Fibroblast of lung (primary cell): Measurements from ENCODE around the gene FAM78B. TPM values are rescaled to one million over a fixed set of nuclear protein-coding genes. Genes with fewer than 3 reads are reported as not detected.

Experiments
- DNase-seq, 2 donors: peaks; one replicate each; pipeline versions ENCODE4 v3.0.0 to v3.0.0-alpha.2; 2010; ENCODE audit warnings: low read depth in 2 of 2
- H2AFZ ChIP-seq: 2 replicates; pipeline ENCODE4 v1.5.1; 2012; ENCODE audit warnings: low read length, control low read depth, inconsistent platforms
- H3K27ac ChIP-seq: 2 replicates; pipeline ENCODE4 v1.5.1; 2011; ENCODE audit warnings: low read length, control low read depth; ENCODE audit not compliant: insufficient read depth
- H3K27me3 ChIP-seq: 2 replicates; pipeline ENCODE4 v1.5.1; 2011; ENCODE audit warnings: mild to moderate bottlenecking, low read length; ENCODE audit not compliant: control insufficient read depth, insufficient read depth
- H3K36me3 ChIP-seq: 2 replicates; pipeline ENCODE4 v1.5.1; 2011; ENCODE audit warnings: low read length; ENCODE audit not compliant: control insufficient read depth, insufficient read depth
- H3K4me1 ChIP-seq: 2 replicates; pipeline ENCODE4 v1.5.1; 2011; ENCODE audit warnings: low read length; ENCODE audit not compliant: control insufficient read depth, insufficient read depth; ENCODE audit errors: extremely low read depth
- H3K4me2 ChIP-seq: 2 replicates; pipeline ENCODE4 v1.5.1; 2011; ENCODE audit warnings: low read length, control low read depth; ENCODE audit not compliant: insufficient read depth; ENCODE audit errors: extremely low read depth
- H3K4me3 ChIP-seq, 4 experiments: fragments of 200-600 bp in 1 of 4; sonication (generic) in 1 of 4; replicated peaks in 1 of 4; 2 replicates each; pipeline ENCODE4 v1.5.1; 2011 to 2016; ENCODE audit warnings: low read length in 4 of 4, low read depth in 3 of 4, mild to moderate bottlenecking in 3 of 4, control low read depth in 2 of 4, inconsistent platforms in 1 of 4, mixed read lengths in 1 of 4; ENCODE audit not compliant: insufficient read depth in 1 of 4; ENCODE audit errors: control extremely low read depth in 1 of 4
- H3K79me2 ChIP-seq: 2 replicates; pipeline ENCODE4 v1.5.1; 2012; ENCODE audit warnings: mild to moderate bottlenecking, low read length, inconsistent platforms; ENCODE audit not compliant: control insufficient read depth, insufficient read depth
- H3K9ac ChIP-seq: 2 replicates; pipeline ENCODE4 v1.5.1; 2011; ENCODE audit warnings: mild to moderate bottlenecking, low read length, control low read depth; ENCODE audit not compliant: insufficient read depth
- H3K9me3 ChIP-seq: 2 replicates; pipeline ENCODE4 v1.5.1; 2012; ENCODE audit warnings: low read depth, low read length; ENCODE audit not compliant: control insufficient read depth, insufficient read depth
- H4K20me1 ChIP-seq: 2 replicates; pipeline ENCODE4 v1.5.1; 2011; ENCODE audit warnings: low read length; ENCODE audit not compliant: control insufficient read depth, insufficient read depth; ENCODE audit errors: extremely low read depth
- EZH2 ChIP-seq: IDR thresholded peaks from 2 replicates; pipeline ENCODE4 v1.5.1; 2012; ENCODE audit warnings: low read length, control low read depth, mild to moderate bottlenecking; ENCODE audit errors: missing control alignments
- polyA plus RNA-seq, 2 donors: library from polyadenylated mRNA; depleted of rRNA in 1 of 2; stranded (reverse) in 1 of 2; unstranded in 1 of 2; fragments of >200 nt; gene quantifications; 2 replicates each; pipeline ENCODE4 v1.2.1, GENCODE V29; 2011 to 2012; ENCODE audit warnings: missing spikeins in 1 of 2
- total RNA-seq: library from RNA; depleted of rRNA; stranded (reverse); fragments of >200 nt; gene quantifications from 2 replicates; pipeline ENCODE4 v1.2.1, GENCODE V29; 2014
- TF ChIP-seq, protein P1 (sequence below), 2 donors: IDR thresholded peaks in 1 of 2; conservative IDR thresholded peaks in 1 of 2; 1 replicate in 1 of 2; 2 replicates in 1 of 2; pipeline ENCODE4 v1.5.1; 2011 to 2012; ENCODE audit warnings: low read length in 2 of 2, control low read depth in 1 of 2, inconsistent platforms in 1 of 2, low read depth in 1 of 2, mild to moderate bottlenecking in 1 of 2

FAM78B gene
- total and polyA plus RNA-seq, 2 donors (not counting 1 experiment from before 2014, with no cell fraction given) = 0.15 to 0.33 TPM

DNA sequence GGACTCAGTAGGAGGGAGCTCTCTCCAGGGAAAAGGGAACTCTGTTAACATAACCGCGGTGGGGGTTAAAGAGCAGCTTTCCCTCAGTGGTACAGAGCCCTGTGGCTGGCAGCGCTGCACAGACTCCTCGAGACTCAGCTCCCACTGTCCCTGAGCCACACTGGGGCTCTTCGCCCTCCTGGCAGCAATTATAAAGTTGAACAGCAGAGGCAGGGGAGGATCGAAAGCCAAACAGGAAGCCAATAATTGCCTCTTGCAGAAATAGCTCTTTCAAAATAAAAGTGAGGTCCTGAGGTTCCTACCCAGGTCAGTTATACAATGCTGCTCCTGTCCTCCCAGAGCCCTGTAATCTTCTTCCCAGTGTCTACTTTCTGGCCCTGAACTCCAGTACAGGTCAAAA is 77.0 kb downstream of the FAM78B start:
- Histone ChIP-seq H3K4me1 (no peaks in the 10 kb centered on the region), H3K9ac (no peak overlapping the region), H4K20me1 (no peaks in the 10 kb centered on the region), H3K9me3 (no peaks in the 10 kb centered on the region), H3K79me2 (no peaks in the 10 kb centered on the region), H3K4me2 (no peak overlapping the region), H3K27ac (no peak overlapping the region), H3K36me3 (no peaks in the 10 kb centered on the region), H2AFZ (no peak overlapping the region), H3K4me3 (no peak overlapping the region), H3K27me3 (no peaks in the 10 kb centered on the region)
- TF ChIP-seq, protein P1, sequence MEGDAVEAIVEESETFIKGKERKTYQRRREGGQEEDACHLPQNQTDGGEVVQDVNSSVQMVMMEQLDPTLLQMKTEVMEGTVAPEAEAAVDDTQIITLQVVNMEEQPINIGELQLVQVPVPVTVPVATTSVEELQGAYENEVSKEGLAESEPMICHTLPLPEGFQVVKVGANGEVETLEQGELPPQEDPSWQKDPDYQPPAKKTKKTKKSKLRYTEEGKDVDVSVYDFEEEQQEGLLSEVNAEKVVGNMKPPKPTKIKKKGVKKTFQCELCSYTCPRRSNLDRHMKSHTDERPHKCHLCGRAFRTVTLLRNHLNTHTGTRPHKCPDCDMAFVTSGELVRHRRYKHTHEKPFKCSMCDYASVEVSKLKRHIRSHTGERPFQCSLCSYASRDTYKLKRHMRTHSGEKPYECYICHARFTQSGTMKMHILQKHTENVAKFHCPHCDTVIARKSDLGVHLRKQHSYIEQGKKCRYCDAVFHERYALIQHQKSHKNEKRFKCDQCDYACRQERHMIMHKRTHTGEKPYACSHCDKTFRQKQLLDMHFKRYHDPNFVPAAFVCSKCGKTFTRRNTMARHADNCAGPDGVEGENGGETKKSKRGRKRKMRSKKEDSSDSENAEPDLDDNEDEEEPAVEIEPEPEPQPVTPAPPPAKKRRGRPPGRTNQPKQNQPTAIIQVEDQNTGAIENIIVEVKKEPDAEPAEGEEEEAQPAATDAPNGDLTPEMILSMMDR (conservative IDR thresholded peaks at IDR 0.05 in 1 of 2, IDR thresholded peaks at IDR 0.05 in 1 of 2; ENCODE audit: low read depth in 1 of 2, low read length in 2 of 2) = no peak
- TF ChIP-seq EZH2 = no peak
- no peak for DNase-seq

DNA sequence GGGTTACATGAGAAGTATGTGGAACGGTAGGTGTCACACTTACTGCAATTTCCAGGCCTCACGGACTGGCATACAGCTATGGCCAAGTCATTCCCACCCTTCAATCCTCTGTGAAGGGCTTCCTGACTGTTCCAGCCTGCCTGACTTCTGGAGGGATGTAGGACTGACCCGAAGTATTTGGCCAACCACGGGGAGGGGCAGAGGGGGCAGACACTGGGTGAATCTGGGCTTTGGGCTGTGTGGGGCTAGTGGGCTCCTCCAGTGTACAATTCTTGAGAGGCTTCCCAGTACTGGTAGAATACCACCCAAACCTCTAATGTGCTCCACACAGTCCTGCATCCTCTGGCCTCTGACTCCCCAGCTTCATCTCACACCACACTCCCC is 78.2 kb downstream of the FAM78B start:
- no peak overlapping the region for H3K9ac ChIP-seq
- no peaks in the 10 kb centered on the region for H3K4me1 ChIP-seq
- no peak overlapping the region for H2AFZ ChIP-seq
- H3K27me3 ChIP-seq = no peaks in the 10 kb centered on the region
- no peak overlapping the region for H3K4me3 ChIP-seq
- H3K4me2 ChIP-seq = no peak overlapping the region
- TF ChIP-seq, protein P1 (conservative IDR thresholded peaks at IDR 0.05 in 1 of 2, IDR thresholded peaks at IDR 0.05 in 1 of 2; ENCODE audit: low read depth in 1 of 2, low read length in 2 of 2) = no peak
- H4K20me1 ChIP-seq = no peaks in the 10 kb centered on the region
- H3K9me3 ChIP-seq = no peaks in the 10 kb centered on the region
- H3K36me3 ChIP-seq = no peaks in the 10 kb centered on the region
- DNase-seq = no peak
- no peak overlapping the region for H3K27ac ChIP-seq
- no peaks in the 10 kb centered on the region for H3K79me2 ChIP-seq

DNA sequence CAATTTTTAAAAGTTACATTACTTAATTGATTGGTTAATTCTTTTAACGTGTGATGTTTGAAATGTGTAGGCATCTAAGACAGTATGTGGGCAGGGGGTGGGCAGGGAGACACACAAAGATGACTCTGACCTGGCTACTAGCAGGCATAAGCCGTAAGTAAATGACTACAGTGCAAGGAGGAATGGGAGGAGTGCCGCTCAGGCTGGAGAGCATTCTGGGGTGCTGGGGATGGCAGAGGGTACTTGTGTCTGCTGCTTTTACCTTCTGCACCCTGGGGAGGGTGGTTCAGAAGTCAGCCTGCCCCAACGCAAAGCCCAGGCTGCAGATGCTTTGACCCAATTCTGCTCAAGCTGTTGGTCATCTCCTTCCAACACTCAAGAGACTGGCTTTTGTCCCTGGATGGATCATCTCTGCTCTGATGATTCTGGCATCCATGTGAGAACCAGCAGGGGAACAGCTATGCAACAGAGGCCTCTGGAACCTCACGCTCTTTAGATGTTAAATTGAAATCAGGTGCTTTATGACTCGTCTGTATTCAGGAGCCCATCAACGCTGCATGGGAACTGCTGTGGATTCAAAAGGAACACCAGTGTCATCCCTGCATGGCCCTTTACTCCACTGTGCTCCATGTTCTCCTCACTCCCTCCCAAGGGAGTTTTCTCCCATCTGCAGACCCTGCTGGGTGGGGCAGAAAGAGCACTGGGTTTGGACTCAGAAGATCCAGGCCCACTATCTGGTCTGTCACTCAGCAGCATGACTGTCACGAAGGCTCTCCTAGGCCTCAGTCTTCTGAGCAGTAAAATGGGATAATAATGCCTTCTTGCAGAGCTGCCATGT is 78.8 kb downstream of the FAM78B start:
- no peaks in the 10 kb centered on the region for H3K27me3 ChIP-seq
- H2AFZ ChIP-seq = no peak overlapping the region
- H3K27ac ChIP-seq = no peak overlapping the region
- no peak overlapping the region for H3K4me3 ChIP-seq
- no peak overlapping the region for H3K9ac ChIP-seq
- H3K79me2 ChIP-seq = no peaks in the 10 kb centered on the region
- TF ChIP-seq, protein P1 (conservative IDR thresholded peaks at IDR 0.05 in 1 of 2, IDR thresholded peaks at IDR 0.05 in 1 of 2; ENCODE audit: low read depth in 1 of 2, low read length in 2 of 2) = no peak
- no peak for TF ChIP-seq EZH2
- no peak overlapping the region for H3K4me2 ChIP-seq
- no peaks in the 10 kb centered on the region for H3K9me3 ChIP-seq
- no peak for DNase-seq
- H4K20me1 ChIP-seq = no peaks in the 10 kb centered on the region
- H3K36me3 ChIP-seq = no peaks in the 10 kb centered on the region
- no peaks in the 10 kb centered on the region for H3K4me1 ChIP-seq
